ENCODE data around the gene IGF2.

- TF ChIP-seq TAF1 (IDR thresholded peaks at IDR 0.05; ENCODE audit: low read depth), result no peak
- no peak for TF ChIP-seq EP300 (IDR thresholded peaks at IDR 0.05; ENCODE audit: borderline replicate concordance)
- TF ChIP-seq CREB1 (IDR thresholded peaks at IDR 0.05; ENCODE audit: low read depth), result no peak
- TF ChIP-seq RAD21 (IDR thresholded peaks at IDR 0.05; ENCODE audit: low read depth), result no peak
- no peak for TF ChIP-seq CEBPB (IDR thresholded peaks at IDR 0.05)
- no peak for TF ChIP-seq USF1 (IDR thresholded peaks at IDR 0.05)
- TF ChIP-seq REST (IDR thresholded peaks at IDR 0.05; ENCODE audit: low read depth), result no peak
- TF ChIP-seq MAX (IDR thresholded peaks at IDR 0.05), result no peak
Observed at GRCh38 chr11:2160736-2161259, 21.6 kb upstream of the IGF2 start, which contains the start of gene INS.
